DMS 273 treated with DMSO at 0.1 percent for 48 hours (cell line): ENCODE data around the gene SLC37A1.
"Not testable (repeated sequence)": the region's sequence is repeated elsewhere in the genome, so short reads cannot be mapped to it uniquely, and the experiment has no call there.

Experiments
- DNase-seq: peaks from one replicate; lab custom pipeline; 2025; lab: John Stamatoyannopoulos, UW

Gene SLC37A1

GRCh38 chr21:42619166-42619565 is 105.5 kb downstream of the SLC37A1 start:
- DNase-seq: no peak

GRCh38 chr21:42619841-42620240 is 106.2 kb downstream of the SLC37A1 start:
- DNase-seq: no peak

GRCh38 chr21:42621166-42621818 is 107.6 kb downstream of the SLC37A1 start:
- no peak for DNase-seq

- DNase-seq: no peak
Observed at GRCh38 chr21:42621819-42622177, 108.1 kb downstream of the SLC37A1 start.

- DNase-seq: no peak
Observed at GRCh38 chr21:42622284-42622683, 108.6 kb downstream of the SLC37A1 start.

- DNase-seq: no peak
Observed at GRCh38 chr21:42623694-42624093, 110.0 kb downstream of the SLC37A1 start.

GRCh38 chr21:42624095-42624790 is 110.6 kb downstream of the SLC37A1 start:
- DNase-seq: no peak

GRCh38 chr21:42624936-42625335 is 111.3 kb downstream of the SLC37A1 start:
- DNase-seq: no peak

GRCh38 chr21:42626171-42626570 is 112.5 kb downstream of the SLC37A1 start:
- no peak for DNase-seq

- no peak for DNase-seq
Observed at GRCh38 chr21:42627527-42628289, 114.1 kb downstream of the SLC37A1 start.

GRCh38 chr21:42628466-42629061 is 114.9 kb downstream of the SLC37A1 start:
- DNase-seq: not testable (repeated sequence)

- DNase-seq: no peak
Observed at GRCh38 chr21:42629933-42630589, 116.4 kb downstream of the SLC37A1 start.

GRCh38 chr21:42630626-42631025 is 117.0 kb downstream of the SLC37A1 start:
- no peak for DNase-seq
